ENCODE data around the gene MAP2K6.

Gene MAP2K6

DNA sequence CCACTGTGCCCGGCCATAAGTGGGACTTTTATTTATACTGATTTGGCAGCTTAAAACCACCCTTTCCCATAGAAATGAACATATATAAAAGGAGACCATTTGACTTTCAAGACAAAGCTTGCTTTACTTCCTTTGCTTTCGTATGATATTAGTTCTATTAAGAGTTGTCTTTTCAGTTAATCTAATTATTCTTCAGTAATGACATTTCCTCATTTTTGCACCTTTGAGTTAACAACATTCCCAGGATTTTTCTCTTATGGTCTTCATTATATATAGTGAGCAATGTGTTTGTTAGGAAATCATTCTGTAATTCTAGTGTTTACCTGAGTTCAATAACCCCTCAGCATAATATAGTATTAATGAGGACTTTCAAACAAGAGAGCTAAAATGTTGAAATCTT is 173.8 kb downstream of the MAP2K6 start:
- no peak for DNase-seq

DNA sequence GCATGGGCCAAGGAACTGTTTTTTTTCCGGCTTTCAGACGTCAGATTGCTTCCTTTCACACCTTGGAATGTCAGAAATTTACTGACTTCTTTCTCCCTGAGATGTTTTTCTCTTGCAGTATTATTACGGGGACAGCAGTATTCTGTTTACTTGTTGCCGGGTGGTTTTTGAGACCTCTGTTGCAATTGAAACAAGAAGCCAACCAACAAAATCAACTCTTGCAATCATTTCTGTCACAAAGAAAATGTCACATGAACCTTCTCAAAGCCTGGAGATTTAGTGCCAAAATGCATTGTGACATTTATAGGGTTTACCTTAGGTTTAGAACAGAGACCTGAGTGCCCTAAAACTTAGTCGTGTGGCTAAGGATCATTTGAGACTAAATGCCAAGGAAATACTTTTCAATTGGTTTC is 174.3 kb downstream of the MAP2K6 start:
- DNase-seq: no peak

DNA sequence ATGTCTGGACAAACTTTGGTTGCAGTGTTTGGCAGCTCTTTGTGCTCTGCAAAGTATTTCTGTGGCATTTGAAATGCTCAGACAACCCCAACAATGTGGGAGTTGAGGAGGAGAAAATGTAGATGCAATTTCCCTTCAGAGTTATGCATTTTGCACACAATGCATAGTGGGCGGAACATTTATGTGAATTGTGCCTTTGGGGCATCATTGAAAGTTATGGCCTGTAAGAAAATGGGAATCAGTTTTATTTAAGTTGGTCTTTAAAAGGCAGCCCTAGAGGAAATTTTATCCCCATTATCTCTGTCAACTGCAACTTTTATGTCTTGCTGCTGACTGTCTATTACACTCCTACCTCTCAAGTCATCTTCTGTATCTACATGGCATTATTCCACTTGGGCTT is 176.2 kb downstream of the MAP2K6 start:
- DNase-seq: no peak

DNA sequence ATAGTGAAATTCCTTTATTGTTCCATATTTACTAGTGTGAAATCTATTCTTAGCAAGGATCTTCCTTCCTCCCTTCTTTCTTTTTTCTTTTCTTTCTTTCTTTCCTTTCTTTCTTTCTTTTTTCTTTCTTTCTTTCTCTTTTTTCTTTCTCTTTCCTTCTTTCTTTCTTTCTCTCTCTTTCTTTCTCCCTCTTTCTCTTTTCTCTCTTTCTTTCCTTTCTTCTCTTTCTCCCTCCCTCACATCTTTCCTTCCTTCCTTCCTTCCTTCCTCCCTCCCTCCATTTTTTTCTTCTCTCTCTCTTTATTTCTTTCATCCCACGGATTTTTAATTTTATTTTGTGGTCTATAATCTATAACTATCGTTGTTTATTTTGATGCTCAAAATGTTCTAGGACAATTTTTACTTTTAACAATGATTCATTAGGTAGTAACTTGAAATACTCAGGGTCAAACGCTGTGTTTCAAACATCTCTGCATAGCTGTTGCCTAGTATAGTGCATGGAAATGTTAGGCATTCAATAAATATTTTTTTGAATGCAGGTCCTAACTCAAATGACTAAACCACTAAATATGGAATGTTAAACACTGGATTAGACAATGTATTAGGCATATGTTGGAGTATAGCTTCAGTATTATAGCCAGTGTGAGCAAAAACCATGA is 178.3 kb downstream of the MAP2K6 start:
- no peak for DNase-seq

DNA sequence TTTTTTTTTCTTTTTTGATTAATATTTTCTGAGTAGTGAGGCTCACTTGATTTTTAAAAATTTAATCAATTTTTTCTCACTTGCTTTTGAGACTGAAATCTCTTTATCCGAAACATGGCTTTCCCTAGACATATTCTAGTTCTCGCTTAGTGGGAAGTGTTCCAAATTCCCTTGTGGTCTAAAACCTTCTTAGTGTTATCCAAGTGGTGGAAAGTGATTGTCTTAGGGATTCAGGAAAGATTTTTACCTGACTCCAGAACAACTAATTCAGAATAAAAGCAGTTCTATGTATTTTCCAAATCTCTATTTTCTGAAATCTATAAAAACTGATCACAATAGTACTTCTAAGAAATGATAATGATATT is 178.8 kb downstream of the MAP2K6 start:
- no peak for DNase-seq

DNA sequence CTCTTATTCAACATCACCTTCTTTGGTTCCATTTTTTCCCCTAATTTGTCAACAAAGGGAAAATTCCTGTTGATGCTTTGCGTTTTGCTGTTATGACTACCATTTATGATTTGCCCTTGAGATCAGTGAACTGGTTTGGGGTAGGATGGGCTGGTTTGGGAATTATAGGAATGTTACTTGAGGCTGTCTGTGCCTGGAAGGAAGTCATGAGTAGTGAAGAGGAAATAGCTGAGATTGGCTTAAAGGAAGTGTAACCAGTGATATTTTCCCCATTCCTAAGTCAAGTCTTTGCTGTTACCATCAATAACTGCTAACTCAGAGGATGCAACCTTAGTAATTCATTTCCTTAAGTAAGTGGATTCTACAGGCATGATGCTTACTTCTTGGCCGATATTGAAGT is 179.2 kb downstream of the MAP2K6 start:
- DNase-seq: no peak

DNA sequence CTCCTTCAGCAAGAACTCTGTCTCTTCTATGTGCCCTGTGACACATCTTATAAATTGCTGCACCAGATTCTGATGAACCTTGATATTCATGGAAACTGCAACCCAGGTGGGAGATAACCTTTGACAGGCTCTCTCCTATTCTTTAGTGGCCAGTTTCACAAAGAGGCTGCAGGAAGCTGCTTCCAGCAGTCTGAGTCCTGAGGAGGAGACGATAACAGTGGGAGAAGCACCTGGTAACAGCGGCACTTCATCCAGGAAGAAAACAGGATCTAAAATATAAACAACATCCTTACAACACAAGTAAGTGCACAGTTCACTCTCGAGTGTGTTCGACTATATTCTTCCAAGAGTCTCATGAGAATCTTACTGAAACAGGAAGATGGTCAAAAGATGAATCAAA is 180.1 kb downstream of the MAP2K6 start:
- DNase-seq: no peak

DNA sequence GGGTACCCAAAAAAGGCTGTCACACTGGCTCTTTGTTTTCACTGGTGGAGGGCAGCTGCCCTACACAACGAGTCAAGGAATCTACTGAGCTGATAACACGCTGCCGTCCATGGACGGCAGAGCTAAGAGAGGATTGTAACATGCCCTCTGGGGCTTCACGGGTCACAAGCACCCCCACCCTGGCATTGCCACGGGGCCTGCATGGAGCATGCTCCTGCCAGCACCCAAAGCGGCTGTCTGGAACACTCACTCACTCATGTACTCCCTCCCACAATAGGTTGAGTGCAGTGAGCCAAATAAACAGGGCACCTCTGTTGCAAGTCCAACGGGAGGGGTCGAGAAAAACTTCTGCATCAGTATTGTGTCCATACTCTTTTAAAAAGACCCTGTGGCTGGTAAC is 181.6 kb downstream of the MAP2K6 start:
- no peak for DNase-seq

DNA sequence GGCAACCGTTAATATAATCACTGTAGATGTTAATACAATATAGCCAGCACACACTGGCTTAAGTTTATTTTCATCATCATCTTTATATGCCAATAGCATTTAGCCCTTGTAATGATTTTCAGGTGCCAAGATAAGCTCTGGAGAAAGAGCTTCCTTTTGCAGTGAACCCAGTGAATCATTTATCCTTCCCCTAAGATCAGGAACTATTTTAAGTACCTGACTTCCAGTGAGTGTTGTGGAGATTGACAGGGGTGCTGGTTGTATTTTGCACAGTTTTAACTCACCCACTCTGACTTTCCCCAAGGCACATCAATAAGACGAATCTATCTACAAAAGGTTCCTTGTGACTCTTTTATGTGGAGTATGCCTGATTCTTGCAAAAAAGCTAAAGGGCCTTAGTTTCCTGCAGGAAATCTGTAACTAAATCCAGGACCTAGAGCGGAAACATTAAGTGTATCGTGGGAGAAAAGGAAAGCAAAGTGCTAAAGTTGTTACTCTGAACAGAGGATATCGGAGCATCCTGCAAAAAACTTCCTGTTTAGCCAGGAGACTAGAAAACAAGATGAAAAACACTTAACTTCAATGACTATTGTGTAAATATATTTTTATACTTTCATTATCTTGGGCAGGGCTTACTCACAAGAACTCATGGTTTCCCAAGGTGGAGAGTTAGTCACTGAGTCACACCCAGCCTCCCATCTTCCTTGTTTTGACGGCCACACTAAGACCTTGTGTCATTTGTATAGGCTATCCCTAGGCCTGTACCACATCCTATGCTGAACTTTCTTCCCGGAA is 183.6 kb downstream of the MAP2K6 start:
- DNase-seq: no peak

DNA sequence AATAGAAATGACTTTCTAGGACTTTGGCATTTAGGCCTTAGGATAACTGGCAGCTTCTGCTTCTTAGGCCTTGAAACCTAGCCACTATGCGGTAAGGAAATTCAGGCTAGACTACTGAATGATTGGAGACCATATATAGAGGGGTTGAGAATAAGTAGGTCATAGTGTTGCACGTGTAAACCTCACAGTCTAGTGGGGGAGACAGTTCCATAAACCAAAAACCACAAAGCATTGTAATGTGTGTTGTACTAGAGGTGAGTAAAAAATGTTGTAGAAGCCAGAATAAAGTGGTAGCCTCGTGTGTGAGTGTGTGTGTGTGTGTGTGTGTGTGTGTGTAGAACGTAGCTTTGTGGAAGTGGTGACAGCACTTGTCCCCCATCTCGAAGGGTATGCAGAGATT is 188.5 kb downstream of the MAP2K6 start:
- no peak for DNase-seq
